Panc1 (cell line): Measurements from ENCODE around the gene SIAH1.

Experiments
- CTCF ChIP-seq: fragments of 450-650 bp; IDR thresholded peaks from 2 replicates; pipeline ENCODE4 v1.5.1; 2017; ENCODE audit warnings: mild to moderate bottlenecking
- POLR2AphosphoS5 ChIP-seq: IDR thresholded peaks from 2 replicates; pipeline ENCODE4 v1.6.1; 2012; ENCODE audit warnings: mild to moderate bottlenecking, low read depth, low read length, moderate library complexity
- SIN3A ChIP-seq: IDR thresholded peaks from 2 replicates; pipeline ENCODE4 v1.6.1; 2012; ENCODE audit warnings: low read depth, mild to moderate bottlenecking, low read length, moderate library complexity, borderline replicate concordance; ENCODE audit not compliant: insufficient read depth
- TCF7L2 ChIP-seq: IDR thresholded peaks from 2 replicates; pipeline ENCODE4 v1.6.1; 2011; ENCODE audit warnings: mild to moderate bottlenecking, low read depth, low read length, inconsistent platforms
- TF ChIP-seq, protein P1 (sequence below), 2 experiments: IDR thresholded peaks; 2 replicates each; pipeline ENCODE4 v1.6.1; 2011 to 2012; ENCODE audit warnings: low read depth in 2 of 2, control low read depth in 1 of 2, low read length in 1 of 2, mild to moderate bottlenecking in 1 of 2, moderate library complexity in 1 of 2; ENCODE audit not compliant: insufficient read depth in 1 of 2

DNA sequence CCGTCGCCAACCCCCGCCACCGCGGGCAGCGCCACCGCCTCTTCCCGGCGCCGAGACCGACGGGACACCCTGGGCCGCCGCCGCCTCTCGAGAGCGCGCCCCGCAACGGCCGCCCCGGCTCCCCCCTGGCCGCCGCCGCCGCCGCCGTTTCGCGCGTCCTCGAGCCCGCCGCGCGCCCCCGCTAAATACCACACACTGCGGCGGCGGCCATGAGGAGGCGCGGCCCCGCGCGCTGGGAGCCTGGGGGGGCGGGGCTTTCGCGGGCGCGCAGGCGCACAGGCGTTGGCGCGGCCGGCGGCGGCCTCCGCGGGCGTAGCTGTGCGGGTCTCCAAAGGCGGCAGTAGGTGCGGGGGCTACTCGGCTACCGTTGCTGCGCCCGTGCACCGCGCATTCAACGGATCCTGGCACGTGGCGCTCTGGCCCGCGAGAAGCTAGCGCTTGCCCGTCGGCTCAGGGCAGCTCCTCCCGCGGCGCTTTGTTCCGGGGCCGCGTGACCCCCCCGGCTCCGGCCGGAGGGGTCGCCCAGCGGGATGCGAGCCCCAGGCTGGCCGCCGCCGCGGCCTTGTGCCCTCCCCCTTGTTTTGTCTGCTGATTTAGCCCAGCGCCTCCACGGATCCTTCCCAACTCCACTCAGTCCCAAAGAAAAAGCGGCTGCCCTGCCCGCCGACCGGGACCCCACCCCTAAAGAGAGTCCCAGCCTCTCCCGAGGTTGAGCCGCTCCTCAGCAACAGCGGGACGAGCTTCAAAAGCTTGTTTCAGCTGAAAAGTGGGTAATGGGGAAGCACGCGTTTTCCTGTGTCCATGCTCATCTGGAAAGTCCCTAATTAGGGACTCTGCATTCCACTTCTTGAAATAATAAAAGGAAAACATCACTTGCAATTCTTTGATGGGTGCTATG, at the start of gene SIAH1:
- no peak for TF ChIP-seq CTCF
- peak; percentile 19; the same call in 1 of the 2 replicates for TF ChIP-seq POLR2AphosphoS5
- TF ChIP-seq TCF7L2, result peak; percentile 94
- TF ChIP-seq, protein P1, sequence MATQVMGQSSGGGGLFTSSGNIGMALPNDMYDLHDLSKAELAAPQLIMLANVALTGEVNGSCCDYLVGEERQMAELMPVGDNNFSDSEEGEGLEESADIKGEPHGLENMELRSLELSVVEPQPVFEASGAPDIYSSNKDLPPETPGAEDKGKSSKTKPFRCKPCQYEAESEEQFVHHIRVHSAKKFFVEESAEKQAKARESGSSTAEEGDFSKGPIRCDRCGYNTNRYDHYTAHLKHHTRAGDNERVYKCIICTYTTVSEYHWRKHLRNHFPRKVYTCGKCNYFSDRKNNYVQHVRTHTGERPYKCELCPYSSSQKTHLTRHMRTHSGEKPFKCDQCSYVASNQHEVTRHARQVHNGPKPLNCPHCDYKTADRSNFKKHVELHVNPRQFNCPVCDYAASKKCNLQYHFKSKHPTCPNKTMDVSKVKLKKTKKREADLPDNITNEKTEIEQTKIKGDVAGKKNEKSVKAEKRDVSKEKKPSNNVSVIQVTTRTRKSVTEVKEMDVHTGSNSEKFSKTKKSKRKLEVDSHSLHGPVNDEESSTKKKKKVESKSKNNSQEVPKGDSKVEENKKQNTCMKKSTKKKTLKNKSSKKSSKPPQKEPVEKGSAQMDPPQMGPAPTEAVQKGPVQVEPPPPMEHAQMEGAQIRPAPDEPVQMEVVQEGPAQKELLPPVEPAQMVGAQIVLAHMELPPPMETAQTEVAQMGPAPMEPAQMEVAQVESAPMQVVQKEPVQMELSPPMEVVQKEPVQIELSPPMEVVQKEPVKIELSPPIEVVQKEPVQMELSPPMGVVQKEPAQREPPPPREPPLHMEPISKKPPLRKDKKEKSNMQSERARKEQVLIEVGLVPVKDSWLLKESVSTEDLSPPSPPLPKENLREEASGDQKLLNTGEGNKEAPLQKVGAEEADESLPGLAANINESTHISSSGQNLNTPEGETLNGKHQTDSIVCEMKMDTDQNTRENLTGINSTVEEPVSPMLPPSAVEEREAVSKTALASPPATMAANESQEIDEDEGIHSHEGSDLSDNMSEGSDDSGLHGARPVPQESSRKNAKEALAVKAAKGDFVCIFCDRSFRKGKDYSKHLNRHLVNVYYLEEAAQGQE (IDR thresholded peaks at IDR 0.05; ENCODE audit: insufficient read depth in 1 of 2, low read depth in 2 of 2, low read length in 1 of 2), result no peak
- TF ChIP-seq SIN3A, result 0 out of 2 replicates have a peak, but pooled peaks have one; percentile 48
